GM18505 (cell line): ENCODE measurements around the gene ULK4.
"Not testable (repeated sequence)": the region's sequence is repeated elsewhere in the genome, so short reads cannot be mapped to it uniquely, and the experiment has no call there.

Experiments
- ATAC-seq: cut with Tn5 transposase; IDR thresholded peaks from one replicate; pipeline ENCODE4 v1.9.1; 2021; ENCODE audit not compliant: unreplicated experiment
- POLR2A ChIP-seq: IDR thresholded peaks from 4 replicates; pipeline ENCODE4 v1.6.1; 2011; ENCODE audit warnings: borderline replicate concordance; ENCODE audit not compliant: insufficient read depth, insufficient read length; ENCODE audit errors: extremely low read depth

The ULK4 gene

DNA sequence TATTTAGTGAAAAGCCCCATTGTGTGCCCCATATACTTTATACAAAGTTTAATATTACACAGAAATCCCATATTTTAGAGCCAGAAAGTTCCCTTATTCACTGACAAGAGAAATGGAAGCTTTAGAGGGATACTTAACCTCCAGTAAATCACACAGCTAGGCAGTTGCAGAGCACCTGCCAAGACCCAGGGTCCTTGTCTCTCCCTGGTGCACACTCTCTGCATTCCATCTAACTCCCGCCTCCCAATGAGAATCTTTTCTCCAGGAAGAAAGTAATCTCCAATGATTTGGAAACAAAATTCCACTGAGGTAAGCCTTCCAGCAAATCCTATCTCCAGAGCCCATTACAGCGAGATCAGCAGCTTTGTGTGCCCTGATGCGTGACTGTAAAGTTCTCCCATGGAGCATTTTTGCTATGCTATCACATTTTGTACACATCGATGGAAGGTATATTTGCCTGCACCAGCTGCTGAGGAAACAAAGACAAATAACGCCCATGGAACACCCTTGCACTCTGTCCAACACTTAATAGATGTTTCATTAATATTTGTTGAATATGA, 41.4 kb downstream of the ULK4 start:
- ATAC-seq = no peak
- TF ChIP-seq POLR2A = no peak

DNA sequence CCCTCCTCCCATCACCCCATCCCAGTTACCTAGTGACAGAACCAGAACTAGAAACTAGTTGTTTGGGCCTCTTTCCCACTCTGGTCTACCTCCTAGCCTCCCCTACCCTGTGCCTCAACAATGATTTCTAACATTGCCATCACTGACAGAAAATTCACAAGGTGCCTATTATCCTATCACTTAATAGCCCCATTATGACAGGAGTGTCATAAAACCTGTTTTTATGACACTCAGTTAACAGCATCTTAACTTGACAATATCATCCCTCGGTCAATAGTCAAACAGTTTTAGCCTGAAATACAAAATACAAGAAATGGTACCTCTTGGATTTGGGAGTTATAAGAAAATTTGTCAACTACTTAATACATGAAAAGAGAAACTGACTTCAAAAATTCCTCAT, 46.5 kb downstream of the ULK4 start:
- TF ChIP-seq POLR2A = no peak
- no peak for ATAC-seq

DNA sequence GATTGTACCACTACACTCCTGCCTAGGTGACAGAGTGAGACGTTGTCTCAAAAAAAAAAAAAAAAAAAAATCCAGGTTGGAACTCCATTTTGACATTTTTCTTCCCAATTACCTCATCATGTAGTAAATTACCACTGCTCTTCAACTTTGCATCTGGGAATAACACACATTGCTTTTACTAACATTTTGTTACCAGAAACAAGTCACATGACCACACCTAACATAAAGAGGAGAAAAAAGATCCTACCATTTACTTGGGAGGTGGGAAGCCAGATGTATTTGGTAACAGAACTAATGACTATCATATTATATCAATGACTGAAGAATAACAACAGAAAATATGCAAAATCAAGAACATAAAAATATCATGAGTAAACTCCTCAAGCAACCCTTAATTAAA, 49.6 kb downstream of the ULK4 start:
- ATAC-seq = no peak
- no peak for TF ChIP-seq POLR2A

DNA sequence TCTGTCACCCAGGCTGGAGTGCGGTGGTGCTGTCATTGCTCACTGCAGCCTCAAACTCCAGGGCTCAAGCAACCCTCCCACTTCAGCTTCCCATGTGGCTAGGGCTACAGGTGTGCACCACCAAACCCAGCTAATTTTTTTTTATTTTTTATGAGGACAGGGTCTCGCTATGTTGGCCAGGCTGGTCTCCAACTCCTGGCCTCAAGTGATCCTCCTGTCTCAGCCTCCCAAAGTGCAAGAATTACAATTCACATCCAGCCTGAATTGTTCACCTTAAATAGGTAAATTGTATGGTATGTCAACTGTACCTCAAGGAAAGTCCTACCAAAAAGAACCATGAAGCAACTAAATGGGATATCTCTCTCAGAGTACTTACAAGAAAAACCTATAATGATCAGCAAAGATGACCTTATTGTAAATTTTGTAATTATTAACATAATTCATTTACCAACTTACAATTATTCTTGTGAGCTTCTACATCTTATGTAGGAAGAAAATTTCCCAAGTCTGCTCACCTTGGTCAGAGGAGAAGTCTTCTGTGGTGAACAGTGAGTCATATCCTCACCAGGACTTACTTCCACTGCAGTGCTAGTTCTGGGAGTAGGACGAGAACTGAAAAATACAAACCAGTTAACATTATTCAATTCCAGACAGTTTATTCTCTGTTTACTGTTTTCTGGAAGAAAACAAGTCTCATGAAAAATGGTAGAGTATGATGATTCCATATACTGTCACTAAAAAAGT, 54.4 kb downstream of the ULK4 start:
- TF ChIP-seq POLR2A = no peak

DNA sequence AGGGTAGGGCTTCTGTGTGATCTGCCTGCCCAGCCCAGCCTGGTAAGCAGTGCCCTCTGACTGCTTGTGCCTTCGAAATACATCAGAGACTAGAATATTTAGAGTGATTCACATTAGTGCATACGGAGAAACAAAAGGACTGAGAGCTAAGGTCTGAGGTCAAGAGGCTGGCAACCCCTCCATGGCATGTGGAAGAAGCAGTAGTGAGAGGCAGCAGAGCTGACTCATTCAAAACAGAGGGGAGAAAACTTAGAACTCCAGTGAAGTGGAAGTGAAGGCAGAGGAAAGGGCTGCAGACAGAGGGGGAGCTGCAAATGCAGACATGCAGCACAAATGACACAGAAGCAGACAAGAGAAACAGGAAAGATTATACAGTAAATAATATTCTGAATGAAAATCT, 61.6 kb downstream of the ULK4 start:
- ATAC-seq = no peak
- TF ChIP-seq POLR2A = no peak

More for the DNA sequence above, 54.4 kb downstream of the ULK4 start:
- ATAC-seq = no peak

DNA sequence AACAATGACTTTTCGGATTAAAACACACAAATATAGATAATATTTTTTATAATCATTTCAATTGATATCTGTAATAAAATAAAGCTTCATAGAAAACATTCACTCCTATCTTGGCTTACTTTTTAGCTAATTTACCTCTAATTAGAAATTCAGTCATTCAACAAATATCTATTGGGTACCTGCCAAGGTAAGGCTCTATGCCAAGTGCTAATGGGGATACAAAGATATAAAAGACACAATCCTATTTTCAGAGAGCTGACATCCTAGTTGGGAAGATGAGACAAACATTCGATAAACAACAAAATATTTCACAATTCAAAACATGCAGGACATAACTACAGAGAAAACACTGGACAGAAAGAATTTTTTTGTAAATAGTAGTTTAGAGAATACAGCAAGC, 63.3 kb downstream of the ULK4 start:
- no peak for ATAC-seq
- TF ChIP-seq POLR2A = no peak

DNA sequence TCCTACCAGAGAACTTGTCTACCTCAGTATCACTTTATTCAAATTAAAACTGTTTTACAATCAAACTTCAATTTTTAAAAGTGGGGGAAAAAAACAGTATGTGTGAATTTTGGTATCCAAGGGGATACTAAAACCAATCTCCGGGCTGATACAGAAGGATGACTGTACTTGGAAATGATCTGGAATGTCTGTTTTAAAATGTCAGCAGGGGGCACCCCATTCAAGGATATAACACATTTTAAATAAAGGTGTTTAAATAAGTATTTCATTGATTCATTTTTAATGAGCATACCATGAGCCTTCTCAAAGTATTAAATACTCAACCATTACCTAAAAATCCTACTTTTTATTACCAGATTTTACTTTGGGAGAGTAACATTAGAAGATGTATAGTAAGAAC, 67.9 kb downstream of the ULK4 start:
- no peak for TF ChIP-seq POLR2A
- ATAC-seq = no peak

DNA sequence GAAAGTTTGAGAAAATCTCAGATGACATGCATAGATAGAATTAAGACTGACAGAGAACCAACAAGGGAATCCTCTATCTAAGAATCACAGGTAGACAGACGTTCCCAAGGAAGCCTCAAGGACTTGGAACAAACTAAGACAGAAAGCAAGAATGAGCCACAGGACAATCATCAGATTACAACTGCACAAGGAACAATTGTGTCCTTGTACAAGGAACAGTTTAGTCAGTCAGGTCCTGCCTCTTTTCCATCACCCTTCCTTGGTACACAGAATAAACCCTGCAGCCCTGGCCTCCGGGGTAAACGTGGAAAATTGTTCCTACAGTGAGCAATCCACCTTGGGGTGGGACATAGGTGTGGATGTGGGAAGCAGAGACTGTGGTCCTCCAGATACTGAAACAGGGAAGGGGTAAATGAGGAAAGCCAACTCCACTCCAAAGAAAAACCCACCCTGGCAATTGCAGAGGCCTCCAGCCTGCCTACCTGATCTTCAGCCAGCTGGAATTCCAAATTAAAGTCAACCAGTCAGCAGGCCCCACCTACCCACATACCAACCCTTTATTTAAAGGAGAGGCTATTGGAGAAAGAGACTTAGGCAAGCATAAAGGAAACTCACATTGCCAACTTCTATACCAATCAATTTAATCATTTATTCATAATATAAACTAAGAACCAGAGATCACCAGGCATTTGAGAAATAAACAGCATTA, 73.4 kb downstream of the ULK4 start:
- ATAC-seq = no peak
- no peak for TF ChIP-seq POLR2A

DNA sequence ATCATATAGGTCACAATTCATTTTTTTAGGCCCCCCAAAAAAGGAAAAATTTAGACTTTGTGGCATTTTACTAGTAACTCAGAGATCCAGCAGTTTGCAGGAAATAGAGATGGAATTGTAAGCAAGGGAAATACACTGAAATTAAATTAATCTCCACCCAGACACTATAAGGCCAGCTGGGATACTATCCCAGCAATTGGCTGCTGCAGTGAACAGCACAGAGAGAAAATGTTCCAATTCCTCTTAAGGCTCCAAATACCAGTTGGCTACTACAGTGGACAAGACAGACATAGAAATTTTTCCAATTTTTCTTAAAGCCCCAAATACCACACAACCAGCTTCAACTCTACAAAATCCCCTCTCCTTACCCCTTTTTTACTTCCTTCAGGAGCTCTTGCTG, 78.9 kb downstream of the ULK4 start:
- ATAC-seq = no peak

DNA sequence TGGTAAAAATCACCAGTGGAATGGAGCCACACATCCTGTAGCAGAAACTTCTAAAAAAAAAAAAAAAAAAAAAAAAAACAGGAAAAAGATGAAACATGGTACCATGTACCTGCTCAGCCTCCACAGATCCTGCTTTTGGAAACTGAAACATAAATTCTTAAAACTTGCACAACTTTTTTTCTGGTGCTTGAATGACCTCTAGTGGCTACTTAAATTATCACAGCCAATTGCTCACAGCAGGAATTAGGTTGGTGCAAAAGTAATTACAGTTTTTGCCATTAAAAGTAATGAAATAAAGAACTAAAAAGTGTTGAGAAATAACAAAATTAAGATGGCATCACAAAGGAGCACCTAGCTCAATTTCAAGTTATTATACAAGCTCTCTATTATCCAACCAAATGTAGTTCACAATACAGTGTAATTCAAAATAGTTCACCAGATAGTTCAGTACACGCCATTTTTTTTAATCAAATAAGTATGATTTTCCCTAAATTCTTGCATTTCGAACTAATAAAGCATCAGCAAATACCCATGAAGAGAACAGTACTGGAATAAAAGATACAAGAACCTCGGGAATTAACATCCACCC, 80.6 kb downstream of the ULK4 start:
- no peak for TF ChIP-seq POLR2A
- no peak for ATAC-seq

More for the DNA sequence above, 78.9 kb downstream of the ULK4 start:
- TF ChIP-seq POLR2A = no peak

DNA sequence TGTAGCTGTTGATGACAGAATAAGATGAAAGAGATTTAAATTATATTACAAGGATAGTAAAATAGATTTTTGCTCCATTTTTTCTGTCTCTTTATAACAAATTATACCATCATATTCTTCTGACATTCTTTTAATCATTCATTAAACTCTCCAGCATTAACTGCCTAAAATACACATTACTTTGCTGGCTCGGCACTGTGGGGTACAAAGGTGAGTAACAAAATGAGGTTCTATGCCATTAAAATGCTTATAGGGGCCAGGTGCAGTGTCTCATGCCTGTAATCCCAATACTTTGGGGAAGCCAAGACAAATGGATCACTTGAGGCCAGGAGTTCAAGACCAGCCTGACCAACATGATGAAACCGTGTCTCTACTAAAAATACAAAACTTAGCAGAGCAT, 81.5 kb downstream of the ULK4 start:
- no peak for TF ChIP-seq POLR2A
- ATAC-seq = no peak

DNA sequence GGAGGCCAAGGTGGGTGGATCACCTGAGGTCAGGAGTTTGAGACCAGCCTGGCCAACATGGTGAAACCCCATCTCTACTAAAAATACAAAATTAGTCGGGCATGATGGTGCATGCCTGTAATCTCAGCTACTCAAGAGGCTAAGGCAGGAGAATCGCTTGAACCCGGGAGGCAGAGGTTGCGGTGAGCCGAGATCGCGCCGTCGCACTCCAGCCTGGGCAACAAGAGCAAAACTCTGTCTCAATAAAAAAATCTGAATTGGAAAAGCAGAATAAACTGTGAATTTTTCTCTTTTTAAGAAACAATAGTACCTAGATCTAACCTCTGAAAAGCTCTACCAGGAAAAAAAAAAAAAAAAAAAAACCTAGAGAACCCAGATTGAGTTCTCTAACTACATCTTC, 84.2 kb downstream of the ULK4 start:
- ATAC-seq = not testable (repeated sequence)

DNA sequence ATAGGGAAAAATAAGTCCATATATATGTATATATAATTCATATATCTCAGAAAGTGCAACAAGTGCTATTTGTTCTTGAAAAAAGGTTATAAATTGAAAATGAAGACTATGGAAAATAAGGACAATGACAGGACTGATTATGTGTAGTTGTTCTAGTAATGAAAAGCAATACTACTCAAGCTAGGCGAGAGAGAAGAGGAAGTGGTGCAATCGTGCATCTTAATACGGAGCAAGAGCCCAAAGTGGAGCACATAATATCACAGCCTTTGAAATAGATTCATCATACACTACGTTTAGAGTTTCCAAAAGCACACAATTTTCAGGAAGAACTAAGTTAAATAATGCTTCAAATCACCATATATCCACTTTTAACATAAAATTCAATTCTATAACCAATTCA, 87.9 kb downstream of the ULK4 start:
- no peak for TF ChIP-seq POLR2A
- ATAC-seq = no peak

DNA sequence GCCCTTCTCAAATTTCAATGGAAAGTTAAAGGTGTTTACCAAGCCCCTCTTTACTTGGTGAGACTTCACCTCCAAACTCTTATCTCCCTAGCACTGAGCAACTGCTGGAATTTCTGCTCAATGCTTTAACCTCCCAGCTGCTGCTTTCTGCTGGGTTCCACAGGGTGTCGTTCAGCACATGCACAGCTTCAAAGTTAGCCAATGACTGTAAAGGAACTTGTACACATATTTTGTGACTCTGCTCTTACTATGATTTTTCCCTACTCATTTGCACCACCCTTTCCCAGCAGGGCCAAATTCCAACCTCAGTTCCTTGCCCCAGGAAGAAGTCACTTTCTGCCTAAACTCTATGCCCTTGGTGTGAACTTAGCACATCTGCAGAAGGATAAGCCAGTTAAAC, 89.7 kb downstream of the ULK4 start:
- TF ChIP-seq POLR2A = no peak
- no peak for ATAC-seq
